ENCODE results near the gene RNF166.
"Not testable (repeated sequence)": the region's sequence is repeated elsewhere in the genome, so short reads cannot be mapped to it uniquely, and the experiment has no call there.

DNA sequence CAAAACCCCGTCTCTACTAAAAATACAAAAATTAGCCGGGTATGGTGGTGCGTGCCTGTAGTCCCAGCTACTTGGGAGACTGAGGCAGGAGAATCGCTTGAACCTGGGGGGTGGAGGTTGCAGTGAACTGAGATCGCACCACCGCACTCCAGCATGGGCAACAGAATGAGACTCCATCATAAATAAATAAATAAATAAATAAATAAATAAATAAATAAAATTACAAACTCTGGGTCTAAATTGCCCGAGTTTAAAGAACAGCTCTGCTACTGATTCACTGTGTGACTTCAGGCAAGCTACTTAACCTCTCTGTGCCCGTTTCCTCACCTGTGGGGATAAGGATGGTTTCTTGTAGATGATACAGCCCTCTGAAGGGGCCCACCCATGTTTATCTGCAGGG is 36.7 kb downstream of the RNF166 start:
- TF ChIP-seq SP1 (IDR thresholded peaks at IDR 0.05); L3MBTL2 (conservative IDR thresholded peaks at IDR 0.05); HDGF (IDR thresholded peaks at IDR 0.05; ENCODE audit: borderline replicate concordance); ARNT (IDR thresholded peaks at IDR 0.05); TARDBP (IDR thresholded peaks at IDR 0.05); NFRKB (IDR thresholded peaks at IDR 0.05): not testable (repeated sequence)
- TF ChIP-seq, protein P1, sequence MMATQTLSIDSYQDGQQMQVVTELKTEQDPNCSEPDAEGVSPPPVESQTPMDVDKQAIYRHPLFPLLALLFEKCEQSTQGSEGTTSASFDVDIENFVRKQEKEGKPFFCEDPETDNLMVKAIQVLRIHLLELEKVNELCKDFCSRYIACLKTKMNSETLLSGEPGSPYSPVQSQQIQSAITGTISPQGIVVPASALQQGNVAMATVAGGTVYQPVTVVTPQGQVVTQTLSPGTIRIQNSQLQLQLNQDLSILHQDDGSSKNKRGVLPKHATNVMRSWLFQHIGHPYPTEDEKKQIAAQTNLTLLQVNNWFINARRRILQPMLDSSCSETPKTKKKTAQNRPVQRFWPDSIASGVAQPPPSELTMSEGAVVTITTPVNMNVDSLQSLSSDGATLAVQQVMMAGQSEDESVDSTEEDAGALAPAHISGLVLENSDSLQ (IDR thresholded peaks at IDR 0.05) = not testable (repeated sequence)
